Measurements from ENCODE around the gene GPX3. TPM values are rescaled to one million over a fixed set of nuclear protein-coding genes. Genes with fewer than 3 reads are reported as not detected.
A peak's percentile ranks its signal among the peaks of the same experiment; 100 is the strongest.

The GPX3 gene
- total and polyA plus RNA-seq, 2 of the 13 experiments (the other 11 are each of a cell fraction or from before 2014, with no cell fraction given) = 33.8 to 1,892 TPM

- TF ChIP-seq AHR (CRISPR knock-in tag; IDR thresholded peaks at IDR 0.05) = no peak
- TF ChIP-seq ZNF296 (CRISPR knock-in tag; conservative IDR thresholded peaks at IDR 0.05) = no peak
- TF ChIP-seq PRDM10 (CRISPR knock-in tag; IDR thresholded peaks at IDR 0.05; ENCODE audit: low read depth) = peak; percentile 18; the same call in 1 of the 2 replicates
- peak; percentile 48 for TF ChIP-seq ZEB1 (IDR thresholded peaks at IDR 0.05; ENCODE audit: insufficient replicate concordance, low read depth)
- no peak for TF ChIP-seq ZNF674 (CRISPR knock-in tag; IDR thresholded peaks at IDR 0.05; ENCODE audit: low read depth)
- TF ChIP-seq KDM5A (IDR thresholded peaks at IDR 0.05; ENCODE audit: borderline replicate concordance, low read length) = peak; percentile 40; the same call in 1 of the 2 replicates
- no peak for TF ChIP-seq JARID2 (CRISPR knock-in tag; IDR thresholded peaks at IDR 0.05; ENCODE audit: insufficient replicate concordance)
- no peak for TF ChIP-seq TCF12 (IDR thresholded peaks at IDR 0.05)
- no peak for TF ChIP-seq TCF12 (CRISPR knock-in tag; IDR thresholded peaks at IDR 0.05)
- TF ChIP-seq ZNF143 (CRISPR knock-in tag; IDR thresholded peaks at IDR 0.05) = no peak
- no peak for TF ChIP-seq ZSCAN22 (CRISPR knock-in tag; IDR thresholded peaks at IDR 0.05)
- 0 out of 2 replicates have a peak, but pooled peaks have one; percentile 59 for TF ChIP-seq ZNF343 (CRISPR knock-in tag; IDR thresholded peaks at IDR 0.05)
- TF ChIP-seq MED8 (CRISPR knock-in tag; IDR thresholded peaks at IDR 0.05; ENCODE audit: insufficient replicate concordance) = no peak
- no peak for TF ChIP-seq NPAS2 (CRISPR knock-in tag; IDR thresholded peaks at IDR 0.05; ENCODE audit: borderline replicate concordance)
- peak; percentile 75 for TF ChIP-seq HNF4A (CRISPR knock-in tag; IDR thresholded peaks at IDR 0.05)
- TF ChIP-seq YEATS4 (CRISPR knock-in tag; IDR thresholded peaks at IDR 0.05; ENCODE audit: borderline replicate concordance) = peak; percentile 55
- TF ChIP-seq ZNF644 (CRISPR knock-in tag; IDR thresholded peaks at IDR 0.05; ENCODE audit: low read depth) = no peak
- no peak for TF ChIP-seq GLMP (CRISPR knock-in tag; IDR thresholded peaks at IDR 0.05; ENCODE audit: borderline replicate concordance)
- TF ChIP-seq ZNF652 (CRISPR knock-in tag; IDR thresholded peaks at IDR 0.05; ENCODE audit: borderline replicate concordance, low read depth) = no peak
- no peak for TF ChIP-seq MED13 (CRISPR knock-in tag; IDR thresholded peaks at IDR 0.05)
- TF ChIP-seq ZBTB10 (CRISPR knock-in tag; IDR thresholded peaks at IDR 0.05; ENCODE audit: borderline replicate concordance) = 0 out of 2 replicates have a peak, but pooled peaks have one; percentile 9
- TF ChIP-seq MTA1 (CRISPR knock-in tag; IDR thresholded peaks at IDR 0.05; ENCODE audit: borderline replicate concordance) = 0 out of 2 replicates have a peak, but pooled peaks have one; percentile 25
- peak; percentile 53; the same call in 1 of the 2 replicates for TF ChIP-seq ZNF615 (CRISPR knock-in tag; IDR thresholded peaks at IDR 0.05; ENCODE audit: borderline replicate concordance)
These were observed at the start of gene GPX3 (continued) for GRCh38 chr5:151020304-151021110.
